ENCODE data around the gene TRPM2. TPM values are rescaled to one million over a fixed set of nuclear protein-coding genes. Genes with fewer than 3 reads are reported as not detected.

The TRPM2 gene
- total and polyA plus RNA-seq, 2 of the 8 experiments (the other 6 are each of a cell fraction or from before 2014, with no cell fraction given), result 0.27 to 0.28 TPM

DNA sequence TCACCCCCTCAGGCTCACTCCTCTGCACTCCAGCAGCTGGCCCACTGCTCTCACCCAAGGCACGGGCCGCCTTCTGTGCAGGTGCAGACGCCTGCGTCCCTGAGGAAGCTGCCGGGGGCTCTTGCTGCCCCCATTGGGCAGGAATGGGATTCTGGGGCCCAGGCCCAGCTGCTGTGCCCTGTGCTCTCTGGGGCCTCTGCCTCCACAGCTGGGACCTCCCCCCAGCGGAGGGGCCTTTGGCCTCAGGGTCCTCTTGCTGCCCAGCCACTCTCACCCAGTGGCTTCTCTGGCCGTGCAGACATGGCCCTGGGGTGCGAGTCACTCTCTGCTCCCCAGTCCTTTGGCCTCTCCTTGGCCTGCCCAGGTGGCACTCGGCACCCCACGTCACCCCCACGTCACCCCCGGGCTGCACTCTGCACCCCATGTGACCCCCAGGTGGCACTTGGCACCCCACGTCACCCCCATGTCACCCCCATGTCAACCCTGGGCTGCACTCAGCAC, 82.7 kb downstream of the TRPM2 start:
- Histone ChIP-seq H2BK5ac (ENCODE audit: low read depth, low read length) (no peak overlapping the region), H3K4me3 (ENCODE audit: extremely low read depth in 1 of 4, insufficient read depth in 2 of 4, low read depth in 3 of 4, low read length in 4 of 4) (no peak overlapping the region), H2AFZ (ENCODE audit: low read length) (no peak overlapping the region), H4K91ac (replicated peaks; ENCODE audit: insufficient read length, low read length) (no peak overlapping the region), H3K56ac (replicated peaks; ENCODE audit: insufficient read length, low read depth, low read length) (no peak overlapping the region), H3K79me2 (ENCODE audit: control insufficient read depth in 1 of 2, insufficient read depth in 2 of 2, low read length in 2 of 2) (no peaks in the 10 kb centered on the region), H2BK120ac (replicated peaks; ENCODE audit: low read depth, low read length) (no peak overlapping the region), H3K79me1 (ENCODE audit: low read depth, low read length) (no peaks in the 10 kb centered on the region), H2BK12ac (ENCODE audit: low read depth, low read length) (no peak overlapping the region), H4K5ac (ENCODE audit: insufficient read length, low read depth, low read length) (no peak overlapping the region), H3K27me3 (replicated peaks in 1 of 4; ENCODE audit: control insufficient read depth in 3 of 4, extremely low read depth in 1 of 4, insufficient read depth in 3 of 4, low read length in 3 of 4) (no peaks in the 10 kb centered on the region), H4K20me1 (replicated peaks in 1 of 2; ENCODE audit: control insufficient read depth in 1 of 2, insufficient read depth in 2 of 2, low read length in 2 of 2) (no peaks in the 10 kb centered on the region), H3K36me3 (ENCODE audit: control insufficient read depth in 2 of 4, insufficient read depth in 4 of 4, low read length in 3 of 4) (no peaks in the 10 kb centered on the region), H2BK15ac (ENCODE audit: low read length) (no peak overlapping the region), H3K9me3 (ENCODE audit: insufficient read depth in 2 of 2, low read depth in 1 of 2, low read length in 1 of 2) (no peaks in the 10 kb centered on the region), H3K23me2 (ENCODE audit: low read depth, low read length) (0 out of 2 replicates have a peak, but pooled peaks cover 1% of the 10 kb centered on the region), H3K9ac (replicated peaks in 1 of 4; ENCODE audit: extremely low read depth in 1 of 4, low read depth in 3 of 4, low read length in 3 of 4) (no peak overlapping the region), H3K4me1 (replicated peaks in 1 of 4; ENCODE audit: control insufficient read depth in 3 of 4, insufficient read depth in 4 of 4, low read length in 3 of 4) (no peaks in the 10 kb centered on the region; a peak in 2 of 7 replicates), H2AK5ac (ENCODE audit: low read depth, low read length) (no peak overlapping the region), H3K23ac (ENCODE audit: insufficient read length) (no peak overlapping the region), H3K18ac (ENCODE audit: extremely low read depth, low read length) (no peak overlapping the region), H2BK20ac (ENCODE audit: low read length) (no peak overlapping the region), H4K8ac (ENCODE audit: extremely low read depth, insufficient read depth, low read length) (no peak overlapping the region), H3K14ac (ENCODE audit: insufficient read length) (no peak overlapping the region), H3K4ac (replicated peaks; ENCODE audit: insufficient read length, low read depth, low read length) (no peak overlapping the region), H3K27ac (ENCODE audit: low read depth, low read length) (no peak overlapping the region), H3K4me2 (ENCODE audit: insufficient read depth in 1 of 2, low read depth in 2 of 2, low read length in 2 of 2) (no peak overlapping the region)
- ChIA-PET POLR2A (ENCODE audit: partially characterized antibody) (no interaction called here), CTCF (ENCODE audit: partially characterized antibody) (interaction anchor here (1.7 kb wide), 1 partner anchor 9 kb away, joined by 4 read pairs; no protein-coding TSS in a partner anchor)
- WGBS, 2 experiments (ENCODE audit: extremely low coverage in 1 of 2, insufficient coverage in 1 of 2, insufficient read length in 1 of 2, insufficient replicate concordance in 2 of 2, low coverage in 1 of 2, low lambda C conversion rate in 2 of 2, missing lambda C conversion rate in 1 of 2), result 86% methylated on average over 10 of the region's 13 CpGs; no CpG with 5 or more reads in 1 of the 2 experiments
- DNase-seq (ENCODE audit: low read depth in 1 of 2, low spot score in 2 of 2) (no peak), FAIRE-seq (no peak)
- no peak for TF ChIP-seq PHF8 (conservative IDR thresholded peaks at IDR 0.05; ENCODE audit: low read depth, low read length)
- no peak for TF ChIP-seq SP4 (IDR thresholded peaks at IDR 0.05; ENCODE audit: low read length)
- TF ChIP-seq RBBP5 (IDR thresholded peaks at IDR 0.05; ENCODE audit: borderline replicate concordance, low read depth, low read length), result no peak
- TF ChIP-seq SAP30 (IDR thresholded peaks at IDR 0.05; ENCODE audit: insufficient read depth, insufficient replicate concordance, low read length), result no peak

All from H1 (cell line).